ENCODE data around the gene VCAN.

Gene VCAN

DNA sequence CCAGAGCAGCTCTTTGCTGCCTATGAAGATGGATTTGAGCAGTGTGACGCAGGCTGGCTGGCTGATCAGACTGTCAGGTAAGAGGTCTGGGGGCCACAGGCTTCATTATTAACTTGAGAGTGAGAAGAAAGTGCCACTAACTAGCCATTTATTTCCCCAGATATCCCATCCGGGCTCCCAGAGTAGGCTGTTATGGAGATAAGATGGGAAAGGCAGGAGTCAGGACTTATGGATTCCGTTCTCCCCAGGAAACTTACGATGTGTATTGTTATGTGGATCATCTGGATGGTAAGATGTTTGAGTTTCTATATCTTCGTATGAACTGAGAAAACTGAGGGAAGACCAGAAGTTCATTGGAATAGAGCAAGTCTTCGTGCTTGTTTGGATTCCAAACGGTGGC, 22.1 kb downstream of the VCAN start:
- Histone ChIP-seq H3K9me3 (ENCODE audit: control insufficient read depth, insufficient read depth, low read length) (no peaks in the 10 kb centered on the region), H4K20me1 (ENCODE audit: control insufficient read depth, insufficient read depth, low read depth, low read length) (no peaks in the 10 kb centered on the region), H3F3A (ENCODE audit: control insufficient read depth, insufficient read depth) (no peaks in the 10 kb centered on the region), H3K36me3 (ENCODE audit: control insufficient read depth, low read length) (no peaks in the 10 kb centered on the region), H3K27ac (ENCODE audit: low read depth, low read length) (no peak overlapping the region), H3K9me2 (replicated peaks; ENCODE audit: control insufficient read depth, low read length) (no peaks in the 10 kb centered on the region), H3K79me2 (ENCODE audit: control insufficient read depth, low read length) (no peaks in the 10 kb centered on the region), H3K4me1 (ENCODE audit: control insufficient read depth, low read length) (no peaks in the 10 kb centered on the region), H3K27me3 (ENCODE audit: control insufficient read depth, low read length) (no peaks in the 10 kb centered on the region), H3K4me2 (ENCODE audit: low read length) (no peak overlapping the region), H3K4me3 (ENCODE audit: low read length) (no peak overlapping the region)
- TF ChIP-seq CTCF (IDR thresholded peaks at IDR 0.05; ENCODE audit: low read depth, low read length, poor library complexity, severe bottlenecking) (no peak), EZH2phosphoT487 (IDR thresholded peaks at IDR 0.05; ENCODE audit: borderline replicate concordance, low read length) (no peak)

- no peak for TF ChIP-seq CTCF (IDR thresholded peaks at IDR 0.05; ENCODE audit: low read depth, low read length, poor library complexity, severe bottlenecking)
- no peak for TF ChIP-seq EZH2phosphoT487 (IDR thresholded peaks at IDR 0.05; ENCODE audit: borderline replicate concordance, low read length)
- Histone ChIP-seq H3K4me3 (ENCODE audit: low read length) (no peak overlapping the region), H3K27ac (ENCODE audit: low read depth, low read length) (no peak overlapping the region)
Measured at GRCh38 chr5:83494087-83494620, 22.6 kb downstream of the VCAN start.

DNA sequence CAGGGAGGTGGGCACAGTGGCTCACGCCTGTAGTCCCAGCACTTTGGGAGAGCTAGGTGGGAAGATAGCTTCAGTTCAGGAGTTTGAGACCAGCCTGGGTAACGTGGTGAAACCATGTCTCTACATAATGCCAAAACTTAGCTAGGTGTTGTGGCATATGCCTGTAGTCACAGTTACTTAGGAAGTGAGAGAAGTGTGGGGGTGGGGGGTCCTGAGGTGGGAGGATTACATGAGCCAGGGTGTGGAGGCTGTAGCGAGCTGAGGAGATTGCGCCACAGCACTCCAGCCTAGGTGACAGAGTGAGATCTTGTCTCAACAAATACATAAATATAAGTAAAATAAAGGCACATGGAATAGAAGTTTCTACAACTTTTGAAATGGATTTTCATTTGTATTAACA, 23.1 kb downstream of the VCAN start:
- Histone ChIP-seq H3F3A (ENCODE audit: control insufficient read depth, insufficient read depth) (no peaks in the 10 kb centered on the region), H3K36me3 (ENCODE audit: control insufficient read depth, low read length) (no peaks in the 10 kb centered on the region), H3K4me2 (ENCODE audit: low read length) (no peak overlapping the region), H4K20me1 (ENCODE audit: control insufficient read depth, insufficient read depth, low read depth, low read length) (no peaks in the 10 kb centered on the region), H3K9me2 (replicated peaks; ENCODE audit: control insufficient read depth, low read length) (no peaks in the 10 kb centered on the region), H3K9me3 (ENCODE audit: control insufficient read depth, insufficient read depth, low read length) (no peaks in the 10 kb centered on the region), H3K27me3 (ENCODE audit: control insufficient read depth, low read length) (no peaks in the 10 kb centered on the region), H3K4me1 (ENCODE audit: control insufficient read depth, low read length) (no peaks in the 10 kb centered on the region), H3K27ac (ENCODE audit: low read depth, low read length) (no peak overlapping the region), H3K4me3 (ENCODE audit: low read length) (no peak overlapping the region), H3K79me2 (ENCODE audit: control insufficient read depth, low read length) (no peaks in the 10 kb centered on the region)
- TF ChIP-seq EZH2phosphoT487 (IDR thresholded peaks at IDR 0.05; ENCODE audit: borderline replicate concordance, low read length) (no peak), CTCF (IDR thresholded peaks at IDR 0.05; ENCODE audit: low read depth, low read length, poor library complexity, severe bottlenecking) (no peak)

More at GRCh38 chr5:83494087-83494620, 22.6 kb downstream of the VCAN start:
- no peaks in the 10 kb centered on the region for H3K9me2 ChIP-seq (replicated peaks; ENCODE audit: control insufficient read depth, low read length)
- H3K9me3 ChIP-seq (ENCODE audit: control insufficient read depth, insufficient read depth, low read length): no peaks in the 10 kb centered on the region
- H3K79me2 ChIP-seq (ENCODE audit: control insufficient read depth, low read length): no peaks in the 10 kb centered on the region
- no peaks in the 10 kb centered on the region for H3F3A ChIP-seq (ENCODE audit: control insufficient read depth, insufficient read depth)
- no peaks in the 10 kb centered on the region for H3K27me3 ChIP-seq (ENCODE audit: control insufficient read depth, low read length)
- H3K4me1 ChIP-seq (ENCODE audit: control insufficient read depth, low read length): no peaks in the 10 kb centered on the region
- no peak overlapping the region for H3K4me2 ChIP-seq (ENCODE audit: low read length)
- H3K36me3 ChIP-seq (ENCODE audit: control insufficient read depth, low read length): no peaks in the 10 kb centered on the region
- H4K20me1 ChIP-seq (ENCODE audit: control insufficient read depth, insufficient read depth, low read depth, low read length): no peaks in the 10 kb centered on the region
